Mammary epithelial cell (primary cell): ENCODE results near the gene GSTA5.
"Not testable (repeated sequence)": the region's sequence is repeated elsewhere in the genome, so short reads cannot be mapped to it uniquely, and the experiment has no call there.

Experiments
- CTCF ChIP-seq, 2 donors: IDR thresholded peaks in 1 of 2; conservative IDR thresholded peaks in 1 of 2; 2 replicates each; pipeline ENCODE4 v1.5.1; 2011 to 2012; ENCODE audit warnings: inconsistent platforms in 2 of 2, low read length in 2 of 2, mild to moderate bottlenecking in 2 of 2, control low read depth in 1 of 2, low read depth in 1 of 2; ENCODE audit not compliant: insufficient read depth in 1 of 2; ENCODE audit errors: extremely low read depth in 1 of 2
- EZH2 ChIP-seq: IDR thresholded peaks from 2 replicates; pipeline ENCODE4 v1.6.1; 2012; ENCODE audit warnings: low read length, inconsistent platforms, borderline replicate concordance

GRCh38 chr6:52827073-52827783 lies 13.4 kb downstream of the GSTA5 start:
- not testable (repeated sequence) for TF ChIP-seq CTCF (conservative IDR thresholded peaks at IDR 0.05 in 1 of 2, IDR thresholded peaks at IDR 0.05 in 1 of 2; ENCODE audit: extremely low read depth in 1 of 2, insufficient read depth in 1 of 2, low read depth in 1 of 2, low read length in 2 of 2); EZH2
